Posterior vena cava (tissue), 2 donors: ENCODE measurements around the gene HNRNPUL1. TPM values are rescaled to one million over a fixed set of nuclear protein-coding genes. Genes with fewer than 3 reads are reported as not detected.
A peak's percentile ranks its signal among the peaks of the same experiment; 100 is the strongest.
"Not testable (repeated sequence)": the region's sequence is repeated elsewhere in the genome, so short reads cannot be mapped to it uniquely, and the experiment has no call there.

Source experiments
- DNase-seq: peaks from one replicate; pipeline ENCODE4 v3.0.0-alpha.2; 2020; ENCODE audit warnings: low spot score
- intact Hi-C, 2 donors: fragments of 100-400 bp; cut with DNase I; formaldehyde crosslinking; loops; one replicate each; pipeline versions ENCODE4 v1.14.1 to v1.14.2; 2022 to 2023
- total RNA-seq, 2 donors: library from RNA; stranded (reverse); fragmentation: NEBNext Ultra II Directional; extraction: Animal tissue kit (Norgen Biotek cat#: 25700); gene quantifications; one replicate each; pipeline ENCODE4 v1.2.1, GENCODE V29; 2021
- donor health status: DM: yes; HTN: yes; CAD: no.
- donor health status: DM: yes; HTN: yes; CAD: no.

HNRNPUL1 gene
- total RNA-seq, 2 donors from 2014 or later, result 150 to 157 TPM

DNA sequence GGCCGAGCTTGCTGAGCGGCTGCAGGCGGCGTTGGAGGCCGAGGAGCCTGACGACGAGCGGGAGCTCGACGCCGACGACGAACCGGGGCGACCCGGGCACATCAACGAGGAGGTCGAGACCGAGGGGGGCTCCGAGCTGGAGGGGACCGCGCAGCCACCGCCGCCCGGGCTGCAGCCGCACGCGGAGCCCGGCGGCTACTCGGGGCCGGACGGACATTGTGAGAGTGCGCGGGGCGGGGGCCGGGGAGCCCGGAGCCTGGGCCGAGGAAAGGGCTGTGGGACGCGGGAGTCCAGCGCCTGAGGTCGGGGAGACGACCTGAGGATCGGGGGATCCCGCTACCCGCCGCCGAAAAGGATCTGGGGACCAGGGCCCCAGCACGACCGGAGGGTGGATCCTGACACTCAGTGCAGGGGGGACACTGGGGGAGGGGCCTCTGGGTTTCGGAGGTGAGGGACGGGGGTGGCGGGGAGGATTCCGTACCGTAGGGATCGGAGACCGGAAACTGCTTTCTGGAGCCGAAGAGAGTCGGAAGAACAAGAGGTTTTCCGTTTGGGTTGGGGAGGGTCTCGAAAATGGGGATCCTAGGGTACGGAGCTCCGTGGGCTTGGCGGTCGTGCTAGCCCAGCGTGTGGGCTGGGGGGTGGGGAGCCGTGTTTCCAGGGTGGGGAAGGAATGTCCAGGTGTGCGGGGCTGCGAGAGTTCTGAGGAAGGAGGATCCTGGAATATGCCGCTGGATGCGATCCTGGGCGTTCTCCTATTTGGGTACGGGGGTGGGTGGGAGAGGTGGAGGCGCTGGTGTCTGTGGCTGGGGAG lies 616 bp downstream of the HNRNPUL1 start:
- intact Hi-C loops, result loop anchor here (5.0 kb wide), 3 partner anchors 43 to 62 kb away; no protein-coding TSS in a partner anchor
- DNase-seq, result peak; percentile 84

GRCh38 chr19:41265395-41266153 lies 1.4 kb downstream of the HNRNPUL1 start:
- intact Hi-C loops, result loop anchor here (1.0 to 5.0 kb wide), 2 partner anchors 16 to 42 kb away; no protein-coding TSS in a partner anchor
- no peak for DNase-seq

DNA sequence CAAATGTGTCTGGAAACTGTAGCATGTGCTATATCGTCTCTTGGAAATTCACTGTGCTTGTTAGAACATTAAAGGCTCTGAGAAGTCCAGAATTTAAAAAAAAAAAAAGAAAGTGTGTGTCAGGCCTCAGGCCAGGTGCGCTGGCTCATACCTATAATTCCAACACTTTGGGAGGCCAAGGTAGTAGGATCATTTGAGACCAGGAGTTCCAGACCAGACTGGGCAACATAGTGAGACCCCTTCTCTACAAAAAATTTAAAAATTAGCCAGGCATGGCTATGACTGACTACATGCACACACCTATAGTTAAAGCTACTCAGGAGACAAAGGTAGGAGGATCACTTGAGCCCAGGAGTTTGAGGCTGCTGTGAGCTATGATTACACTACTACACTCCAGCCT lies 4.9 kb downstream of the HNRNPUL1 start:
- intact Hi-C loops, result loop anchor here in 1 of 2 donors (5.0 kb wide), 1 partner anchor 38 kb away; no protein-coding TSS in a partner anchor
- DNase-seq, result no peak

GRCh38 chr19:41269571-41269970 lies 5.4 kb downstream of the HNRNPUL1 start:
- intact Hi-C loops, result loop anchor here in 1 of 2 donors (5.0 kb wide), 1 partner anchor 38 kb away; no protein-coding TSS in a partner anchor
- DNase-seq, result no peak

GRCh38 chr19:41273076-41273475 lies 8.9 kb downstream of the HNRNPUL1 start:
- no peak for DNase-seq
- intact Hi-C loops, result no loop called here

DNA sequence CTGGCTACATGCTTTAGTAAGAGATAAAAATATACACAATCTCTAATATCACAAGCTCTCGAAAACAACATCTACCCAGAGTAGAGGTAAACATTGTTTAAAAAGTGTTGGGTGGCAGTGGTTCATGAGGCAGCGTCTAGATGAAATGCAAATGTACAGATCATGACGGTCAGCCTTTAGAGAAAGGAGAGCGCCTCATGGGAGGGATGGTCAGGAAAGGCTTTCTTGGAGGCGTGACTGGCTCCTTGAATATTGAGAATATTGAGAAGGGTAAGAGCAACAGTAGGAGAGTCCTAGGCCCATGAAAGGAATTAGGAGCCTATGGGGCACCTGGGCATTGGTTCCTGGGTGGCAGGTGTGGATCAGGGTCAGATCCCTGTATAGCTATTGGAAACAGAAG lies 10.6 kb downstream of the HNRNPUL1 start:
- intact Hi-C loops, result no loop called here
- DNase-seq, result no peak

- no peak for DNase-seq
- intact Hi-C loops, result no loop called here
Measured at GRCh38 chr19:41276231-41276630, 12.1 kb downstream of the HNRNPUL1 start.

DNA sequence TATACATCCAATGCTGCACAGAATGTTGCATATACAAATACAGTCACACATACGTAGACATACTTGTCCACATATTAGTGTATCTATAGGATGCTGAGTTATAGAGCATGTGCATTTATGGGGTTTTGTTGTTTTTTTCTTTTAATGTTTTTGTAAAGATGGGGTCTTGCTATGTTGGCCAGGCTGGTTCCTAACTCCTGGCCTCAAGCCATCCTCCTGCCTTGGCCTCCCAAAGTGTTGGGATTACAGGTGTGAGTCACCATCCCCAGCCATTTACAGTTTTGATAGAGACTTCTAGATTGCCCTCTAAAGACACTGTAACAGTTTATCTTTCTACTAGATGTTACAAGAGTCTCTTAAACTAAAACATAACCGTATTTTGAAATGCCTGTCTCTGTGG lies 14.3 kb downstream of the HNRNPUL1 start:
- DNase-seq, result no peak

GRCh38 chr19:41288673-41289530 lies 24.7 kb downstream of the HNRNPUL1 start:
- DNase-seq, result no peak
- intact Hi-C loops, result no loop called here

More for the DNA sequence above, 14.3 kb downstream of the HNRNPUL1 start:
- intact Hi-C loops, result no loop called here

DNA sequence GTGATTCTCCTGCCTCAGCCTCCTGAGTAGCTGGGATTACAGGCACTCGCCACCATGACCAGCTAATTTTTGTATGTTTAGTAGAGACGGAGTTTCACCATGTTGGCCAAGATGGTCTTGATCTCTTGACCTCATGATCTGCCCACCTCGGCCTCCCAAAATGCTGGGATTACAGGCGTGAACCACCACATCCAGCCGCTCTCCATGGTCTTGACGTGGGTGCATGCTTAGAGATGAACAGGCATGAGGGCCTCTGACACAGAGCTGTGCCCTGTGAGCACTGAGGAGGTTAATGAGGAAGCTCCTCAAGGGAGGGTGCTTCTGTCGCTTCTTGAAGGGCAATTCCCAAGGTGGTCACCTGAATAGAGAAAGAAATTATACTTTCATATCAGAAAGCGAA lies 25.6 kb downstream of the HNRNPUL1 start:
- DNase-seq, intact Hi-C loops: not testable (repeated sequence)

DNA sequence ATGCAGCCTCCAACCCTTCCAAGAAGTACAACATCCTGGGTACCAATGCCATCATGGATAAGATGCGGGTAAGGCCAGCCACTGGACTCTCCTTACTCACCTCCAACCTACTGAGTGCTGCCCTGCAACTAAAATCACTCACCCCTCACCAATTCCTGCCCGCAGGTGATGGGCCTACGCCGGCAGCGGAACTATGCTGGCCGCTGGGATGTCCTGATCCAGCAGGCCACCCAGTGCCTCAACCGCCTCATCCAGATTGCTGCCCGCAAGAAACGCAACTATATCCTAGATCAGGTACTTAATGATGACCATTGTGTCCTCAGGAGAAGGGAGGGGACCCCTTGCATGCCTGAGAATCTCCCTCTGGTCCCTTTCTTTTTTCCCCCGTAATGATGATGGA lies 30.2 kb downstream of the HNRNPUL1 start:
- no peak for DNase-seq
- intact Hi-C loops, result no loop called here

DNA sequence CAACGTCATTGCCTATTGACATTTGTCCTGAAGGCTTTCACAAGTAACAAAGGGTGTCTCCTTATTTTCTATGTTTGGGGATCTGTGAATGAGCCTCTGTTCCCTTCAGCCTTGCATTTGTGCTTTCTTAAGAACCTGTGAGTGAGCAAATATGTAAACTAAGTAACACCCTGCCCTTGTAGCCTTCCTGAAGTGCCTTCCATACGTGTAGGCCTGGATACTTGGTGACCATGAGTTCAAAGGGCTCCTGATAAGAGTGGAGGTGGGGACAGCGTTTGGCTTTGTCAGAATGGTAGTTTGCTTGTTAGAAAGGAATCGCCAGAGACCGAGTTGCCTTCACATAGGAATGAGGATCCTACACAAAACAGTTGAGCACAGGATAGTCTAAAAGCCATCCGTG lies 31.3 kb downstream of the HNRNPUL1 start:
- DNase-seq, result no peak
- intact Hi-C loops, result no loop called here

DNA sequence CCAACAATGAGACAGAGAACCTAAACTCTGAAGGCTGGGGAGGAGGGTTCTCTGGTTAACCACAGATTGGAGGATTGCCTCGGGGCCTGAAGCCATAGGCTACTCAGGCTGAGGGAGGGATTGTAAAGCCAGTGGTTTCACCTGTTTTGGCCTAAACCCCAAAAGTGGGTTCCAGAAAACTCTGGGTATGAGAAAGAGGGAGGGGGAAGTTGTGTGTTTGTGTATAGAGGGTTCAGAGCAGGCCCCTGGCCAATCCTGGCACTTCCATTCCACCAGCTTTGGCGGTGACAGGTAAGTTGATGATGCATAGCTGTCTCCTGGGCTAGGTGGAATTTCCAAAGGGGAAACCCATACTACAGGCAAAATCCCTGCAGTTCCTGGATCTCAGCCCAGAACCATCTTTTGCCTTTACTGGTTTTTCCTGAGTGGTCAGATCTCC lies 32.3 kb downstream of the HNRNPUL1 start:
- intact Hi-C loops, result no loop called here
- DNase-seq, result no peak

DNA sequence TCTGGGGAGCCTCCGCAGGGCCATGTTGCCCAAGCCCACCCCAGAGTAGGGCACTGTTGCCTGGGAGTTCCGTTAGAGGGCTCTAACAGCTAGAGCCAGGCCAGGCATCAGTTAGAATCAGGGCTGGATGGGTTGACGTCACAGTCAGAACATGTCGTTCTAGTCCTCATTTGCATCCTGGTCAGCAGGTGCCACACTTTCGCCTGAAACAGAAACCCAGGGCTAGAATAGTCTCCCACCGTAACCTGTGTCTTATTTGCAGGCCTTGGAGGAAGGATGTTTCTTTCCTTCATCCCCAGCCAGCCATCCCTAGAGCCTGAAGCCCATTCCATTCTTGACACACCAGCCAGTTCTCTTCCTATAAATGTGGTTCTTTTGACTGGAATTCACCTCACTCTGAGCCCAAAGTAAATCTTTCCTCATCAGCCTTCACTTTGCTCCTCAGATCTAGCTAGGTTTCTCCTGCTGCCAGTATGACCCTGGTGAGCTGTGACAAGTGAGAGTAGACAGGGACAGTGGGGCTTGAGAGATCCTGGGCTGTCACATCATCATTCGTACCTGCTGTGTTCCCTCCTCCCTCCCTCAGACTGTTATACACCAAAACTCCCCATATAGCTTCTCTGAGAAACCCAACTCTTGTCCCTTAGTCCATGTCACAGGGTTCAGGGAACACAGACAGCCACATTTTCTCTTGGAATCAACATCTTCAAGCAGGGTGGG lies 33.6 kb downstream of the HNRNPUL1 start:
- DNase-seq, result no peak
- intact Hi-C loops, result no loop called here

DNA sequence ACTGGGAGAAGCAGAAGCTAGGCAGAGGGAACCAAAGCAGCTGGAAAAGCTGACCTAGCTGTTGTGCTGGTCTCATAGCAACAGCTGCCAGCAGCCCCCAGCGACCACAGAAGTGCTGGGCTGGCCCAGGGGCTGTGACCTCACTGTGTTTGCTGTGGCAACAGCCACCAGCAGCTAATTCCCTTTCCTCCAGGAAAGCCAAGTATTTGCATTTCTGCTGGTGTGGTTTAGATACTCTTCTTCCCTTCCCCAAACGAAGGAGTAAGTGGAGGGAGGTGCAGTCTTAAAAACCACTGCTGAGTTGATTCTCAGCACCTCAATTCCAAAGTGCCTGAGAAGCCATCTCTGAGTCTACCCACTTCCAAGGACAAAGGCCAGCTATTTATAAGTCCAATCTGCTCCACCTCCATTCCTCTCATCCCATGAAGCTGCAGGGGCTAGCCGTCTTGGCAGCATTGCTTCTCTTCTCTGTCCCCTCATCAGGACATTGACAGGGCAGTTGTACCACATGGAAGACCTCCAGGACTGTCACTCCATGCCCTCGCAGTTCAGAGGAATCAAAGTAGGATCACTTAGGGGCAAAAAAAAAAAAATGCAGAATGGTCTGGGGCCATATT lies 34.3 kb downstream of the HNRNPUL1 start:
- peak; percentile 97 for DNase-seq

DNA sequence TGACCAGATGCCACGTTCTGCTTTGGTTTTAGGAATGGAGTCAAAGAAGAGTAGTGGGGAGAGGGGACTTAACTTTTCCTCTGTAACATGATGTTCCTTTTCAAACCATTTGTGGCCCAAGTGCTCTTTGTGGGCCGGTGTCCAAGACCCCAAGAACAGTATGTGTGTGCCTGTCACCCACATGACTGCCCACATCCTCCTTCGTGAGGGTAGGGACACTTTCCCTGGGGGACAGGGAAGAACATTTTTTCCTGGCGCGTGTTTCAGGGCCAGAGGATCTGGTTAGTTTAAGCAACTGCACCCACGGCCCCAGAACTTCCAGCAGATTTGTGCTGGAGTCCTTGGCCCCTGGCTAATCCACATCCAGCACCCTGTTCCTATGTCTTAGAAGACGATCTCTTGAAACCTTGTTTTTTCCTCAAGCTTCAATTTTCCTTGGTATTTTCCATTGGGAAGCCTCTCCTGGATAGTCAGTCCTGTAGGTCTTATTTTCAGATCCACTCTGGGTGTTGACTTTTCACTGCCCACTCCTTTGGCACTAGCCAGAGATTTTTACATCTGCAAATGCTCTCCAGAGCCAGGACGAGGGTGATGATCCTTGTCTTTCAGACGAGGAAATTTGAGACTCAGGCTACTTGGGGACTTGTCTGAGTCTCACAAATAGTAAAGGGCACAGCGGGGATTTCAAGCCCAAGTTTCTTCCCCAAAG lies 35.0 kb downstream of the HNRNPUL1 start:
- intact Hi-C loops, result no loop called here
- DNase-seq, result no peak

More for the DNA sequence above, 34.3 kb downstream of the HNRNPUL1 start:
- intact Hi-C loops, result no loop called here

DNA sequence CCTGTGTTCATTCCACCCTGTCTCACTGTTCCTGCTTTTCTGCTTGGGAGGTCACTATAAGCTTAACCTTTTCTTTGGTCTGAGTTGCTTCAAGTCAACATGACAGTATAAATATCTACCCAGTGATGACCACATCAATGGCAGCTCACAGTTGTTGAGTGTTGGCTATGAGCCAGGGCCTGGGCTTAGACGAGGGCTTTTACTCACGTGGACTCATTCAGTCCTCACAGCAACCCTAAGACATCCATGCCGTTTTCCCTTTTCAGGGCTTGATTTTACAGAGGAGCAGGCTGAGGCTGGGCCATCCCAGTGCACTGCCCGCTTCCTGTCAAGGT lies 35.5 kb downstream of the HNRNPUL1 start:
- peak; percentile 91 for DNase-seq
- intact Hi-C loops, result no loop called here

DNA sequence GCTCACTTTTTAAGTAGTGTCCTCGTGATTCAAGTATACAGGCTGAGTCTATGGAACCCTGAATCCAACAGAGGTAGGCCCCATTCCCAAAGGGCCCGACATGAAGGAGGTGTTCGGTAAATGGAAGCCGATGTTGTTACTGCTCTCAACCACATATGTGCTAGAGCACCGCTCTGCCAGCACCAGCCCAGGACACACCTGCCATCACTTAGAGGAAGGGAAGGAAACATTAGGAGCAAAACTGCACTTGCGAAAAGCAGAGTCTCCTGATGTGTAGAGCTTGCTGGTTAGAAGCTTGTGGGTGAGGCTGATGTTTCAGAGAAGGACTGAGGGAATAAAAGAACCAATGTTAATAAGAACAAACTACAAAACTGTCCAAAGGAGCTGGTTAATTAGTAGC lies 36.4 kb downstream of the HNRNPUL1 start:
- intact Hi-C loops, result no loop called here

More for the DNA sequence above, 36.4 kb downstream of the HNRNPUL1 start:
- no peak for DNase-seq
